CD14-positive monocyte (primary cell): ENCODE measurements around the gene ONECUT3. TPM values are rescaled to one million over a fixed set of nuclear protein-coding genes. Genes with fewer than 3 reads are reported as not detected.

Source experiments
- DNase-seq, 3 donors: peaks; one replicate each; pipeline ENCODE4 v3.0.0-alpha.2; 2011 to 2022
- H2AFZ ChIP-seq: 2 replicates; pipeline ENCODE4 v1.6.0; 2012; ENCODE audit warnings: mild to moderate bottlenecking, low read depth, low read length, inconsistent platforms; ENCODE audit not compliant: insufficient read depth, poor library complexity, severe bottlenecking
- H3K27ac ChIP-seq, 2 donors: 1 replicate in 1 of 2; 2 replicates in 1 of 2; pipeline ENCODE4 v1.5.1; 2012 to 2013; ENCODE audit warnings: low read length in 2 of 2, control low read depth in 1 of 2, inconsistent platforms in 1 of 2, low read depth in 1 of 2, mild to moderate bottlenecking in 1 of 2
- H3K27me3 ChIP-seq, 2 donors: one replicate each; pipeline versions ENCODE4 v1.6.0 to v1.6.1; 2011 to 2013; ENCODE audit warnings: low read length in 2 of 2; ENCODE audit not compliant: control insufficient read depth in 2 of 2, insufficient read depth in 2 of 2
- H3K36me3 ChIP-seq, 2 donors: replicated peaks in 1 of 2; 1 replicate in 1 of 2; 2 replicates in 1 of 2; pipeline versions ENCODE4 v1.5.1 to v1.6.1; 2012 to 2013; ENCODE audit warnings: low read length in 2 of 2, control low read depth in 1 of 2, inconsistent platforms in 1 of 2, mild to moderate bottlenecking in 1 of 2; ENCODE audit not compliant: insufficient read depth in 2 of 2, control insufficient read depth in 1 of 2
- H3K4me1 ChIP-seq, 2 donors: 1 replicate in 1 of 2; 2 replicates in 1 of 2; pipeline versions ENCODE4 v1.5.1 to v1.6.1; 2012 to 2013; ENCODE audit warnings: low read length in 2 of 2, control low read depth in 1 of 2, inconsistent platforms in 1 of 2, mild to moderate bottlenecking in 1 of 2, moderate library complexity in 1 of 2; ENCODE audit not compliant: insufficient read depth in 2 of 2, control insufficient read depth in 1 of 2
- H3K4me2 ChIP-seq: replicated peaks from 2 replicates; pipeline ENCODE3; 2012; ENCODE audit warnings: low read length, moderate library complexity, mild to moderate bottlenecking; ENCODE audit not compliant: poor library complexity, severe bottlenecking; ENCODE audit errors: extremely low read depth
- H3K4me3 ChIP-seq, 3 experiments: fragments of 200-600 bp in 1 of 3; sonication (generic) in 1 of 3; replicated peaks in 1 of 3; 1 replicate in 2 of 3; 2 replicates in 1 of 3; pipeline ENCODE4 v1.5.1; 2011 to 2013; ENCODE audit warnings: low read length in 3 of 3, mild to moderate bottlenecking in 3 of 3, control low read depth in 2 of 3, low read depth in 2 of 3, inconsistent platforms in 1 of 3, moderate library complexity in 1 of 3
- H3K79me2 ChIP-seq: 2 replicates; pipeline ENCODE4 v1.6.0; 2012; ENCODE audit warnings: mild to moderate bottlenecking, control low read depth, inconsistent platforms, low read length, moderate library complexity; ENCODE audit not compliant: insufficient read depth
- H3K9ac ChIP-seq: 2 replicates; pipeline ENCODE4 v1.6.0; 2017; ENCODE audit warnings: low read length, mild to moderate bottlenecking; ENCODE audit not compliant: insufficient read depth, poor library complexity, severe bottlenecking
- H3K9me3 ChIP-seq, 2 donors: replicated peaks in 1 of 2; 1 replicate in 1 of 2; 2 replicates in 1 of 2; pipeline versions ENCODE4 v1.5.1 to v1.6.1; 2012 to 2013; ENCODE audit warnings: low read length in 2 of 2, control low read depth in 1 of 2; ENCODE audit not compliant: control insufficient read depth in 1 of 2, insufficient read depth in 1 of 2
- H4K20me1 ChIP-seq: 2 replicates; pipeline ENCODE4 v1.6.0; 2012; ENCODE audit warnings: mild to moderate bottlenecking, low read length, control low read depth, moderate library complexity; ENCODE audit not compliant: insufficient read depth
- H3K27ac Mint-ChIP-seq, 7 donors: one replicate each; pipeline ENCODE4 v1.8.0; 2020; ENCODE audit warnings: mild to moderate bottlenecking in 7 of 7, mixed read lengths in 7 of 7, moderate library complexity in 6 of 7, inconsistent platforms in 2 of 7
- H3K27me3 Mint-ChIP-seq, 3 donors: one replicate each; pipeline ENCODE4 v1.8.0; 2021 to 2022; ENCODE audit warnings: low read depth in 3 of 3, mild to moderate bottlenecking in 3 of 3, mixed read lengths in 3 of 3, moderate library complexity in 3 of 3, inconsistent platforms in 1 of 3
- H3K36me3 Mint-ChIP-seq, 2 donors: one replicate each; pipeline ENCODE4 v1.8.0; 2020; ENCODE audit warnings: mixed read lengths in 2 of 2, inconsistent platforms in 1 of 2, mild to moderate bottlenecking in 1 of 2
- H3K4me1 Mint-ChIP-seq: one replicate; pipeline ENCODE4 v1.8.0; 2020; ENCODE audit warnings: mild to moderate bottlenecking, mixed read lengths
- H3K4me3 Mint-ChIP-seq, 2 donors: one replicate each; pipeline ENCODE4 v1.8.0; 2020; ENCODE audit warnings: mild to moderate bottlenecking in 2 of 2, mixed read lengths in 2 of 2, moderate library complexity in 1 of 2
- H3K9me3 Mint-ChIP-seq, 7 donors: one replicate each; pipeline ENCODE4 v1.8.0; 2020 to 2022; ENCODE audit warnings: mixed read lengths in 7 of 7, mild to moderate bottlenecking in 6 of 7, moderate library complexity in 6 of 7, inconsistent platforms in 2 of 7
- CTCF ChIP-seq: fragments of 200-600 bp; IDR thresholded peaks from one replicate; pipeline ENCODE4 v1.8.0; 2022; ENCODE audit warnings: antibody characterized with exemption, mild to moderate bottlenecking
- WGBS: methylation state at CpG from one replicate; pipeline ENCODE4 v1.1.5; 2013; ENCODE audit warnings: missing lambda C conversion rate; ENCODE audit not compliant: insufficient coverage; 5-methylcytosine and 5-hydroxymethylcytosine counted together
- intact Hi-C, 2 donors: fragments of 100-400 bp; cut with micrococcal nuclease; formaldehyde crosslinking; loops; one replicate each; pipeline versions ENCODE4 v1.15.0 to v1.15.1; 2023
- polyA plus RNA-seq, 3 donors: library from polyadenylated mRNA; depleted of rRNA in 1 of 3; unstranded in 2 of 3; stranded (reverse) in 1 of 3; fragments of 300-500 nt in 2 of 3; fragments of >200 nt in 1 of 3; fragmentation: Illumina TruSeq in 2 of 3; gene quantifications; 1 replicate in 2 of 3; 2 replicates in 1 of 3; pipeline ENCODE4 v1.2.3, GENCODE V29; 2012 to 2021

Gene ONECUT3
- polyA plus RNA-seq, 3 donors: not detected

- H3K9me3 Mint-ChIP-seq: peaks cover 0 to 21% (median 5%) of the 10 kb centered on the region in 7 donors
- peaks cover 0 to 2% of the 10 kb centered on the region in 2 donors for H3K36me3 Mint-ChIP-seq
- no peak for DNase-seq
- Histone ChIP-seq H3K4me2 (no peak overlapping the region), H3K4me3 (no peak overlapping the region), H3K36me3 (no peaks in the 10 kb centered on the region), H2AFZ (no peak overlapping the region), H3K27me3 (peaks cover 45 to 84% of the 10 kb centered on the region in 2 donors), H3K9ac (no peak overlapping the region), H3K79me2 (no peaks in the 10 kb centered on the region), H4K20me1 (no peaks in the 10 kb centered on the region), H3K9me3 (peaks cover 0 to 25% of the 10 kb centered on the region in 2 donors), H3K4me1 (peaks cover 0 to 1% of the 10 kb centered on the region in 2 donors), H3K27ac (no peak overlapping the region)
- no peak overlapping the region for H3K27ac Mint-ChIP-seq
- 2% methylated on average over 26 of the region's 29 CpGs for WGBS
- H3K27me3 Mint-ChIP-seq: peaks cover 79 to 90% (median 83%) of the 10 kb centered on the region in 3 donors
- H3K4me3 Mint-ChIP-seq: peak overlapping the region in 1 of 2 donors; percentile 81
- intact Hi-C loops: no loop called here
- H3K4me1 Mint-ChIP-seq: peaks cover 3% of the 10 kb centered on the region
- no peak for TF ChIP-seq CTCF
These were observed 3.6 kb downstream of the ONECUT3 start for GRCh38 chr19:1756705-1757465.

- Histone ChIP-seq H2AFZ (no peak overlapping the region), H3K4me3 (no peak overlapping the region), H3K9me3 (peaks cover 0 to 29% of the 10 kb centered on the region in 2 donors), H3K4me1 (no peaks in the 10 kb centered on the region), H3K27ac (no peak overlapping the region), H3K27me3 (peaks cover 44 to 84% of the 10 kb centered on the region in 2 donors), H3K36me3 (no peaks in the 10 kb centered on the region), H3K4me2 (no peak overlapping the region), H4K20me1 (no peaks in the 10 kb centered on the region), H3K9ac (no peak overlapping the region), H3K79me2 (no peaks in the 10 kb centered on the region)
- TF ChIP-seq CTCF: no peak
- Mint-ChIP-seq H3K27me3 (peaks cover 77 to 90% (median 82%) of the 10 kb centered on the region in 3 donors), H3K4me3 (peak overlapping the region in 1 of 2 donors; percentile 81), H3K36me3 (peaks cover 0 to 2% of the 10 kb centered on the region in 2 donors), H3K9me3 (peaks cover 0 to 21% (median 6%) of the 10 kb centered on the region in 7 donors), H3K4me1 (no peaks in the 10 kb centered on the region), H3K27ac (no peak overlapping the region)
- WGBS: under 1% methylated on average over 82 of the region's 86 CpGs
- no peak for DNase-seq
- intact Hi-C loops: no loop called here
These were observed 4.3 kb downstream of the ONECUT3 start for GRCh38 chr19:1757468-1758230.
